ENCODE data around the gene CHPT1.

- no peak for TF ChIP-seq SUZ12 (IDR thresholded peaks at IDR 0.05)
- TF ChIP-seq FOXA1 (IDR thresholded peaks at IDR 0.05), result no peak
- TF ChIP-seq FOXK2 (IDR thresholded peaks at IDR 0.05), result no peak
- TF ChIP-seq FOXM1 (IDR thresholded peaks at IDR 0.05; ENCODE audit: borderline replicate concordance), result no peak
- TF ChIP-seq BHLHE40 (IDR thresholded peaks at IDR 0.05; ENCODE audit: borderline replicate concordance), result no peak
- TF ChIP-seq LEF1 (IDR thresholded peaks at IDR 0.05; ENCODE audit: borderline replicate concordance), result no peak
- no peak for TF ChIP-seq ARNT (IDR thresholded peaks at IDR 0.05)
- no peak for TF ChIP-seq ELF4 (IDR thresholded peaks at IDR 0.05)
- TF ChIP-seq NFRKB (IDR thresholded peaks at IDR 0.05), result no peak
Measured at GRCh38 chr12:101666052-101666728, 31.2 kb upstream of the CHPT1 start.
